ENCODE data around the gene UNG.

The UNG gene

DNA sequence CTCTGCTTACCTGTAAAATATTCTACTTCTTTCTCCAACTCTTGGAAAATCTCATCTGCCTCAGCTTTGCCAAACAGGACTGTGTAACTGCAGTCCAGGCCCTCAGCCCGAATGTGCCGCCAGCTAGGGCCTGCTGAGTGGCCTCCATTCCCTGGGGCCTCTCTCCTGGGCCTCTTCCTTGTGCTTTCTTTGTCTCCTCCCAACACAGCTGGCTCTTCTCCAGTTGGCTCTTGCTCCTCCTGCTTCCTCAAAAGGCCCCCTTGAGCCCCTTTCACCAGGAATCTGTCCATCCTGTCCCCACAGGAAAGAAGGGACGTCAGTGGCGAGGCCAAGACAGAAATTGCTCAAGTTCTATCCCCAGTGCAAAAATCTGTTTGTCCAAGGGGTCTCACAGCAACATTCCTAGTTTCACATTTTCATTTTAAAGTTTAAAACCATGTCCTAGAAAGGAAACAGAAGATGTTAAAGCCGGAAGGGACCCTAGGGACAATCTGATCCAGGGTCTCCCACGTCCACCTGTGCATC lies 4.8 kb upstream of the UNG start:
- DNase-seq: peak; percentile 31

DNA sequence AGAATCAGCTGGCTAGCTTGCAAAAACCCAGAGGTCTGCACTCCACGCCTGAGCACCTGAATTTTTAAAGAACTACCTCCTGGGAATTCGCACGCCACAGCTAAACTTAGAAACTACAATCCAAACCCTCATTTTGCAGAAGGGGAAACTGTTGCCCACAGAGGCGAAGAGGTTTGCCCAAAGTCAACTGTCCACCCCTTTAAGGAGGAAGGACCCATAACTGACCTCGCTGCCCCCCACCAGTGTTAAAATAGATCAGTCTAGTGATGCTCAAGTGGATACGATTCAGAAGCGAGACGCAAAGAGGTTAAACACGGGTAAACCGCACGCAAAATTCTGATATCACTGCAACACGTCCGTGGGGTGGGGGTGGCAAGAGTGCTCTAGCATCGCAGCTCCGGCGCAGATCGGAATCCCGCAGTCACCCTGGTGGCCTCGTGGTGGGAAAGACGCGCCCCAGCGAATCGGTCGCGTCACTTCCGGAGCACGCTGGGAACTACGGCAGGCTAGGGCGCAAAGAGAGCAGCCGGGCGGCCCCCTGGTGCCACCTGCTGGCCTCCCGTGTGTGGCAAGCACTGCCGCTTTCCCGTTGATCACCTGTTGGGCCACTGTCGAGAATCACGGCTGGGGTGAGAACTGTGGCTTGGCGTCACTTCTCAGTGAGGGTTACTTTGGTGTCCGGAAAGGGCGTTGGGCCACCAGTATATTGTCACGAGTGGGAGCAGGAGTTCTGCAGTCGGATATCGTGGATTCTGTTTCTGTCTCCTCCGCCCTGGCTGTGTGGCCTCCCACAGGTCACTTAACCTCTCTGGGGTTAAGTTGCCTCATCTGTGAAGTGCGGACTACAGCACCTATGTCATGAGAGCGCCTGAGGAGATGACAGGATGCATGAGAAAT lies 4.1 kb upstream of the UNG start, which contains the start of gene ALKBH2:
Gene ALKBH2, minus strand, starts transcription at position 451 of the 897 bp plus-strand sequence. CDS start 686 bp downstream, outside the sequence.
- DNase-seq: peak; percentile 89

DNA sequence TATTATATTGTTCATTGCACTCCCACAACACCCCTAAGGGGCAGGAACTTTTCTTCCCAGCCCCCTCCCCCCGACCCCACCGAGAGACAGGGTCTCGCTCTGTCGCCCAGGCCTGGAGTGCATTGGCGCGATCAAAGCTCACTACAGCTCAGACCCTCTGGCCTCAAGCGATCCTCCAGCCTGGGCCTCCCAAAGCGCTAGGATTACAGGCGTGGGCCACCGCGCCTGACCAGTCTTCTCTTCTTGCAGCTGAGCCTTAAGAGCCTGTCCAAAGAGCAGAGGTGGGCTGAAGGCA lies 310 bp upstream of the UNG start:
- no peak for DNase-seq

DNA sequence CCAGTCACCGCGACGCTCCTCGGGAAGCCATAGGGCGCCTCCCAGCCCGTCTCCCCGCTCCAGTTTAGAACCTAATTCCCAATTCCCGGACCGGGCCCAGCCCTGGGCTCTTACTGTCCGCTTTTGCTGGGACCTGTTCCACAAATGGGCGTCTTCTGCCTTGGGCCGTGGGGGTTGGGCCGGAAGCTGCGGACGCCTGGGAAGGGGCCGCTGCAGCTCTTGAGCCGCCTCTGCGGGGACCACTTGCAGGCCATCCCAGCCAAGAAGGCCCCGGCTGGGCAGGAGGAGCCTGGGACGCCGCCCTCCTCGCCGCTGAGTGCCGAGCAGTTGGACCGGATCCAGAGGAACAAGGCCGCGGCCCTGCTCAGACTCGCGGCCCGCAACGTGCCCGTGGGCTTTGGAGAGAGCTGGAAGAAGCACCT lies 797 bp downstream of the UNG start:
- DNase-seq: no peak

DNA sequence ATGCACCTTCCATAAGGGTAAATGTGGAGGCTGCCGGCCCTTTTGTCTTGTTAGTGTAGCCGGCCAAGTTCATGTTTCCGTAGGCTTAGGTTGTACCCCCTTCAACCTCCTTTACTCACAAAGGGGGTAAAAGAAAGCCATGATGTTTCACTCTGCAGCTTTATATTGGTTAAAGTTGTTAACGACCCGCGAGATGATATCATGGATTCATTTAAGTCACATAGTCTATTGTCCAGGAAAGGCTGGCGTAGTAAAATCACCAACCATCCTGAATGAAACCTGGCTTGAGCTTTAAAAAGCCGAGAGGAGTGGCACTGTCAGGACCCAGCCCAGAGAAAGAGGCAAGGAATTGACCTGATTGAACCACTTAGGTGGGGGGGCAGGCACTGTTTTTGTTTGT lies 1.3 kb downstream of the UNG start:
- DNase-seq: no peak

DNA sequence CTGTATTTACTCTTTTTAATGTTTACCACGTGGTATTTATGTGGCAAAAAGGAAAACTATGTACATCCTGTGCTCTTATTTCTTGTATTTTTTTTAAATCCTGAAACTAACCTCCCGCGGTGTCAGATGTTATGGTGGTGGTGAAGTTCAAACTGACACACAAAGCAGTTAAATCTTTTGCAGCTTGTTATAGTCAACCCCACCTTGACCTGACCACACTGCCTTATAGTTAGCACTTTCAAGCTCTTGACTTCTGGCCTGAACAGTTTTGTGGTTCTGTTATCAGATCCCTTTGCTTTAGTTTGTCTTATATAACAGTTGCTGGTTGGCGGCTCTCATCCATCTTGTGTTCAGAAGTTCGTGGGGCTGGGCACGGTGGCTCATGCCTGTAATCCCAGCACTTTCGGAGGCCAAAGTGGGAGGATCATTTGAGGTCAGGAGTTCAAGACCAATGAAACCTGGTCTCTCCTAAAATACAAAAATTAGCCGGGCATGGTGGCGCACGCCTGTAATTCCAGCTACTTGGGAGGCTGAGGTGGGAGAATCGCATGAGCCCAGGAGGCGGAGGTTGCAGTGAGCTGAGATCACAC lies 2.1 kb downstream of the UNG start:
- no peak for DNase-seq

DNA sequence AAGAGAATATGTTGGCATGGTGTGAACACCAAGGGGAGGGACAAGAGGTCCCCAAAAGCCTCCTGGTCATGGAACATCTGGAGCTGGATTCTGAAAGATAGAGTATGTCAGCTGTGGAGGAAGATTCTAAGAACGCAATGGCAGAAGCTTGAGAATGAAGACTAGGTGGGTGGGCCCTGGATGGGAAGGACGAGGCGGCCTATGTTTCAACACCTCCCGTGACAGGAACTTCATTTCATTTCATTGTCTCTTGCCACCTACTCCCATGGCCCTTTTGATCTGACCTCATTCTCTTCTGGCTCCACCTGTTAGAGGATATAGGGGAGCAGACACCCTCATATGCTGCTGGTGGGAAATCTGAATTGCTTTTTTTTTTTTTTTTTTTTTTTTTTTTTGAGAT lies 3.3 kb downstream of the UNG start:
- no peak for DNase-seq

DNA sequence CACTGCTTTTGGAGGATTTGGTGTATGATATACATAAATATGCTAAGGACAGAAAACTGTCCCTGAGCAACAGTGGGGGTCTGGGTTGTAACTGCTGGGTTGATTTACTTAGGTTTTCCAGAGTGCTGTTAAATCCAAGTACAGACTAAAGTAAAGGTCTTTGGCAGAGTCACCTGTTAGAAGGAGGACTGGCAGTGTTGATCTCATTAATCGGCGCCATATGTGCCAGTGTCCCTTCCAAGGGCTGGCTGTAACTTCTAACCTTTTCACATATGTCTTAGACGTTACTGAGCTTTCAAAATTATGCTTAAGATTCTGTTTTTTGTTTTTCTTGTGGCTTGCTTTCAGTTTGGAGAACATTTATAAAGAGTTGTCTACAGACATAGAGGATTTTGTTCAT lies 5.1 kb downstream of the UNG start:
- no peak for DNase-seq

DNA sequence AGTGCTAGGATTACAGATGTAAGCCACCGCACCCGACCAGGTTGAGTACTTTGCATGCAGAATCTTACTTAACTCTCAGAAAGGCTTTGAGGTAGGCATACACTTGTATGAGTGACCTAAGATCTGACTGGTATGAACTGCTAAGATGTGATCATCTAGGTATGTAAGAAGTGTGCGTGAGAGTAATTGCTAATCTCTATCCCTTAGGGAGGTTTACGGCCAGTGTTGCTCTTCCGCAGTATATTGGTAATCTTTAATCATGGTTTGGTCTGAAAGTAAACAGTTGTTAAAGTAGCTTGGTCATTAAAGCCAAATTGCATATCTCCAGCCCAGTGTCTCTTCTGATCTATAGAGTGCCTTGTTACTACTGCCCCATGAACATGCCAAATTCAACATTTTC lies 7.8 kb downstream of the UNG start:
- no peak for DNase-seq

DNA sequence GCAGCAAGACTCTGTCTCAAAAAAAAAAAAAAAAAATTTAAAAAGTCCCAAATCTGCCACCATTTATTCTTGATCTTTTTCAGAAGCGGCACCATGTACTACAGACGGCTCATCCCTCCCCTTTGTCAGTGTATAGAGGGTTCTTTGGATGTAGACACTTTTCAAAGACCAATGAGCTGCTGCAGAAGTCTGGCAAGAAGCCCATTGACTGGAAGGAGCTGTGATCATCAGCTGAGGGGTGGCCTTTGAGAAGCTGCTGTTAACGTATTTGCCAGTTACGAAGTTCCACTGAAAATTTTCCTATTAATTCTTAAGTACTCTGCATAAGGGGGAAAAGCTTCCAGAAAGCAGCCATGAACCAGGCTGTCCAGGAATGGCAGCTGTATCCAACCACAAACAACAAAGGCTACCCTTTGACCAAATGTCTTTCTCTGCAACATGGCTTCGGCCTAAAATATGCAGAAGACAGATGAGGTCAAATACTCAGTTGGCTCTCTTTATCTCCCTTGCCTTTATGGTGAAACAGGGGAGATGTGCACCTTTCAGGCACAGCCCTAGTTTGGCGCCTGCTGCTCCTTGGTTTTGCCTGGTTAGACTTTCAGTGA lies 12.5 kb downstream of the UNG start:
- no peak for DNase-seq

DNA sequence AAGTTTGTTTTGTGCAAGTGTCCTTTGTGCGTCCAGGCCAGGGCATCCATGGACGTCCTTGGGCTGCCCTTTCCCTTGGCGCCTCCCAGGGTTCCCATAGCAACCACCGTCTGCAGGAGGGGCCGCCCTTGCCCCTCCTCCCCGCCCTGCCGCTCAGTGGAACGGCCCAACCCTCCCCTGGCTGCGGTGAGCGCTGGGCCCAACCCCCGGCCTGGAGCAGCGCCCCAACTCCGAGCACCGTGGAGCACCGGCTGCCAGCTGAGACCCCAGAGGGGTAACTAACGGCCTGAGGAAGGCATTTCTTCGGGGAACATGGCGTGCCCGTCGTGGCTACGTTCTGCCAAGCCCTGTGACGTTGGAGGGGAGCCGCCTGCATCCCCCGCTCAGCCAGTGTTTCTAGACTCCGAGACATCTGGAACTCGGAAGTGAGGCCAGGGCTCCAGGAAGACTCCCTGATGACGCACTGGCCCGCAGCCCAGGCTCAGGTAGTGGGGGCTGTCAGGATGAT lies 13.6 kb downstream of the UNG start:
- peak; percentile 23 for DNase-seq

DNA sequence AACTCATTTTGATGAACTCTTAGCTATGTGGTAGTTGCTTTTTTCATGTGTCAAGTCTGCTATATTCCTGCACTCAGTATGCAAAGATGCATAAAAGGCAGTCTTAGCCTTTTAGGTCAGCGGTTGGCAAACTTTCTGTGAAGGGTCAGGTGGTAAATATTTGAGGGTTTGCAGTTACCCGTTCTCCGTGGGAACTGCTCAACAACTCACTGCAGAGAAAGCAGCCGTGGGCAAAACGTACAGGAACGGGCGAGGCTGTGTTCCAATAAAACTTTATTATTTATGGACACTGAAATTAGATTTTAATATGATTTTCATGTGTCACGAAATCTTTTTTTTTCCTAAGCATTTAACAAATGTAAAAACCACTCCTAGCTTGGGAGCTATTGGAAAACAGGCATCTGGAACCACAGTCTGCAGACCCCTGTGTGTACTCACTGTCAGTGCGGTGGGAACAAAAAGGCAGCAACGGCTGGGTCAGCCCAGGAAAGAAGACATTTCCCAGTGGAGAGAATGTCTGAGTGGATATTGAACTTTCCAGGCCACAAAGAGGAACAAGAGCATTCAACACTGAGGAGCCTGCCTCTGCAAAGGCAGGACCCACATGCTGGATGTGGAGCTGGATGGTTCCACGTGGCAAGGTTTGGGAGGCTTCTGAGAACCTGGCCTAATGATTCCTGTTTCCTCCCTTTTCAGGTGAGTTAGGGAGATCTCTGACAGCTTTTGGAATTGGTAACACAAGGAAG lies 15.5 kb downstream of the UNG start:
- DNase-seq: no peak

DNA sequence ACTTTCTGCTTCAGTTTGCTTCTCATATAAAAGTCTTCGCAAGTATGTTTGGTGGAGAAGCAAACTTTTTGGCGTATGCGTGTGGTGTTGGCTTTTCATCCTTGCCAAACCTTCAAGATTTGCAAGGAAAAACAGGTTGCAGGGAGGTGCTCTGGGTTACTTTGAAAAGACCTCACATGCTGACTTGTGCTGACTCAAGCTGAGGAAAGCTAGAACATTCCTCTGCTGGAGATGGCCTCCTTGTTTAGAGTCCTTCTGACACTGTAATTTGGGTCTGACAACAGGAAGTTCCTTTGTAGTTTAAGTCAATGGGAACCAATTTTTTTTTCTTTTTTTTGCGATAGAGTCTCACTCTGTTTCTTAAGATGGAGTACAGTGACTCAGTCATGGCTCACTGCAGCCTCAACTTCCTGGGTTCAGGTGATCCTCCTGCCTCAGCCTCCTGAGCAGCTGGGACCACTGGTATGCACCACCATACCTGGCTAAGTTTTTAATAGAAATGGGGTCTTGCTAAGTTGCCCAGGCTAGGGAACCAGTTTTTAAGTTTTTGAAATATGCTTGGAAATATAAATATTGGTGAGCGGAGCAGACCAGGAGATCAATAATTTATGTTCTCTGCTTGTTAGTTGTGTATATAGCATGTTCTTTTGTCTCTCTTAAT lies 16.4 kb downstream of the UNG start:
- DNase-seq: no peak

DNA sequence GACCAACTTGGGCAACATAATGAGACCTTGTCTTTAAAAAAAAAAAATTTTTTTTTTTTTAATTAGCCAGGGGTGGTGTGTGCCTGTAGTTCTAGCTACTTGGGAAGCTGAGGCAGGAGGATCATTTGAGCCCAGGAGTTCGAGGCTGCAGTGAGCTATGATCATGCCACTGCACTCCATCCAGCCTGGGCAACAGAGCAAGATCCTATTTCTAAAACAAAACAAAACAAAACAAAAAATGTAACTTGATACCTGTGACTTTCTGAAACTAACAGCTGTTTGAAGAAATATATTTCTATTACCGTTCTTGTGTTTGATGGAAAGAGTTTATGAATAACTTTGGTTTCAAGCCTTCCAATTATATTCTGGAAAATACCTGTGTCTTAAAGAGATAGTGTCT lies 17.2 kb downstream of the UNG start:
- DNase-seq: no peak

DNA sequence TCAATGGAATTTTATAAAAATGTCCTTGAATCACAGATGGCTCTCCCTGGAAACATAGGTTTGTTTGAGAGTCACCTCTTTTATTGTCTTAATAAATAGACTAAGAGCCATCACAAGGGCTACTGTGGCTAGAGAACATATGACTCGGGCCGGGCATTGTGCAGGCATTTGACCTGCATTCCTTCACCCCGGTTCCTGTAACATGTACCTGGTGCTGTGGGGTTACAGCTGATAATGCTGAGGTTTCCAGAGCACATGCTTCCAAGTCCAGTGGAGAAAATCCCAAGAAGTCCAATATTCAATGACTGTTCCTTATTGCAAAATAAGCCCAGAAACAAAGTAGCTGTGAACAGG lies 18.0 kb downstream of the UNG start:
- no peak for DNase-seq

DNA sequence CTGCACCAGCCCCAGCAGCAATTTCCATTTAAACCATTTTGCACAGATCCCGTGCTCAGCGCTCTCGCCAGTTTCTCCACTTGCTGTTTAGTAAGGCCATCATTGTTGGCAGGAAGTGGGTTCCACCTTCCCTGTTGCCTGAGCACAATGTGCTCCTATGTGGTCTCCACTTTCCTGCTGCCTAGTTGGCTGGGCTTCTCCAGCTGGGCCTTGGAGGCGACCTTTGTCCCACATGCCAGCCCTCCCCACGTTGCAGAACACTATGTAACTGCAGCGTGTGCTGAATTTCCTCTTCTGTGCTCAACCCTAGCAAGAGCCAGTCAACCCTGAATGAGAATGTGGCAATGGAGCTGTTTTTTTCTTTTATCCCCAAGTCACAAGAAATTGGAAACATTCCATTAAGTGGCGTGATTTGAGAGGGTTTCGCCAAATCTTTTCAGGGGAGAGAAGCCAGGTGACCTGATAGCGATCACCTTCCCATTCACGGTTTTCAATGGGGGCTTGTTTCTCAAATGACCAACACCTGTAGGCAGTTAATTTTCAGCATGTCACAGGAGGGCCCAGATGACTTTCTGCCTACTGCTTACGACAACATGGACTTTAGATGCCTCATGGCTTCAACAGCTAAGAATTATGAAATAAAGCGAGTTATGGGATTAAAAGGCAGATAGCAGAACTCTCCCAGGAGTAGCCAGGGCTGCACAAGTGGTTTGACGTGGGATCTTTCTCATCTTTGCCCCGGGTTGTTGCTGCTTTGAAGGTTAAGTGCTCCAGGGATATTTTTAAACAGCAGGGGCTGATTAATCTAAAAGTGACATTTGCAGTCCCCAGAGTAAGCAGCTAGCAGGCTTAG lies 18.6 kb downstream of the UNG start, which contains the start of gene ACACB:
Gene ACACB, plus strand, starts transcription at position 830 of the 853 bp plus-strand sequence. CDS start 22,819 bp downstream, outside the sequence.
- DNase-seq: peak; percentile 71

DNA sequence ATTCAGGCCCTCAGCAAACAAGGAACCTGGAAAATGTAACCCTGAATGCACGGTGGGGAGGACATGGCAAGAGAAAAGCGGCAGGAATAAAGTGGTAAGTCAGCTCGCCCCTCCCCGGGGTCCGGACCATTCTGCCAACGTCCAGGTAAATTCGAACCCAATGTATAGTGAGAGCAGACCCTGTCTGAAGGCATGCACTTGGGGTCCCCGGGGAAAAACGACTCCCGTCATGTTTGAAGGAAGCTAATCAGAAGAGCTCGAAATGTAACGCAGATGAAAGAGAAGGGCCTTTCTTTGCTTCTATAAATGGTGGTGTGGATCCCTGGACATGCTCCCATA lies 19.2 kb downstream of the UNG start:
- DNase-seq: no peak

DNA sequence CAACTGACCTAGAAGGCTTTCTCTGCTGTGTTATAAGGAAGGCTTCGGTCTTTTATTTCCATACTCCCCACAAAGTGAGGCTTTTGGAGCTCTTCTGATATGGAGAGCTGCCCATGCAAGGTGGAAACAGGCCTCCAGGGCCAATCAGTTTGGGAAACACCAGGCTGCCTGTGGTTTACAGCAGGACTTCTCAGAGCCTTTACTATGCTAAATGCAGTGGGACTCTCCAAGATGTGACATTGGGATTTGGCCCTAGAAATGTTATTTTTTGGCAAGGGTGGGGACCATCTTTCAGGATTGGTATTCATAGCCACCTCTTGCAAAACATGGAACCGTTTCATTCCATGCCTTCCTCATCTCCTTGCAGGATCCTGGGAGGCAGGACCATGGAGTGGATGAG lies 22.7 kb downstream of the UNG start:
- no peak for DNase-seq

DNA sequence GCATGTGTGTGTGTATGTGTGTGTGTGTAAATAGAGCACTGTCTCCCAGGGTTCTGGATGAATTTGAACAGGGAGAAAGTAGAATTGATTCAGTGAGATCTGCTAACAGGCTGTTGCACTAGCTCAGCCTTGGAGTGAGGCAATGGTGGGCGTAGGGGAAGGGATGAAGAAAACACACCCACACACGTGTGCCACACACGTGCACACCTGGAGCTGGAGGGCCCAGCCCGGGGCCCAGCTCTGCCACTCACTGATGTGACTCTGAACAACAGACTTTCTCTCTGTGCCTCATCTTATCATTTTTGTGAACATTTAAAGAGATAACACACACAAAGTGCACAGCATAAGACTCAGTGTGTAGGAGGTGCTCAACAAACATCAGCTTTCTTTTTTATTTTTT lies 23.2 kb downstream of the UNG start:
- no peak for DNase-seq

DNA sequence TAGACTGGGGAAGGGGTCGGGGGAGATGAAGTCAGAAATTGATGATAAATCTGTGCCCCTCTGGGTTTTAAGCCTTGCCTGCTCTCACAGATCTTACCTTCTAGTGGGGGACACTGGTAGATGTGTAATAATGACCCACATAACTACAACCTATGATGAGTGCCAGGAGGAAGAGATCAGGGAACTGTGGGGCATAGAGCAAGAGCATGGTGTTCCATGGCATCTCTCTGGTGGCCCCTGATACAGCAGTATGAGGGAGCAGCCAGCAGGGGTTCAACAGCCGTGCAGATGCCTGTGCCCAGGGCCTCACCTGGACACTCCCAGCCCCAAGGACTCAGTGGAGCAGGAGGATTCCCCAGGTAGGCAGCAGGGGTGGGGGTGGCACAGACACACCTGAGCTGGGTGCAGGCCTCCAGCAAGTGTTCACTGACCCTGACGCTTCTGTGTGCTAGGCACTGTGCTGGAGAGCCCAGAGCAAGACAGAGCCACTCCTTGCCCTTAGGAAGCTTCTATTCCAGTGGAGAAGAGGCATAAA lies 24.0 kb downstream of the UNG start:
- no peak for DNase-seq
